HEK293 (cell line): ENCODE results near the gene KANK3.

ENCODE experiments used
- SCRT1 ChIP-seq: fragments of 450-650 bp; formaldehyde crosslinking; IDR thresholded peaks from 2 replicates; pipeline ENCODE4 v1.5.1; 2016; ENCODE audit warnings: missing biosample characterization, missing genetic modification characterization, borderline replicate concordance
- YY1 ChIP-seq: fragments of 450-650 bp; formaldehyde crosslinking; IDR thresholded peaks from 2 replicates; pipeline ENCODE4 v1.5.1; 2018; ENCODE audit warnings: missing biosample characterization, missing genetic modification characterization
- ZNF175 ChIP-seq: fragments of 450-650 bp; formaldehyde crosslinking; IDR thresholded peaks from 2 replicates; pipeline ENCODE4 v1.5.1; 2016; ENCODE audit warnings: missing biosample characterization, missing genetic modification characterization
- ZNF19 ChIP-seq: fragments of 450-650 bp; formaldehyde crosslinking; IDR thresholded peaks from 2 replicates; pipeline ENCODE4; 2016; ENCODE audit warnings: missing biosample characterization, missing genetic modification characterization, low read depth
- ZNF23 ChIP-seq: fragments of 450-650 bp; formaldehyde crosslinking; IDR thresholded peaks from 2 replicates; pipeline ENCODE4 v1.5.1; 2016; ENCODE audit warnings: missing biosample characterization, missing genetic modification characterization, borderline replicate concordance
- ZNF792 ChIP-seq: fragments of 450-650 bp; formaldehyde crosslinking; IDR thresholded peaks from 2 replicates; pipeline ENCODE4 v1.5.1; 2016; ENCODE audit warnings: missing biosample characterization, missing genetic modification characterization
- TF ChIP-seq, protein P1 (sequence below): fragments of 450-650 bp; formaldehyde crosslinking; IDR thresholded peaks from 2 replicates; pipeline ENCODE4 v1.5.1; 2016; ENCODE audit warnings: missing biosample characterization, missing genetic modification characterization
- TF ChIP-seq, protein P2 (sequence below): fragments of 450-650 bp; formaldehyde crosslinking; IDR thresholded peaks from 2 replicates; pipeline ENCODE4 v1.5.1; 2016; ENCODE audit warnings: missing biosample characterization, missing genetic modification characterization
- TF ChIP-seq, protein P3 (sequence below): fragments of 450-650 bp; formaldehyde crosslinking; IDR thresholded peaks from 2 replicates; pipeline ENCODE4 v1.5.1; 2016; ENCODE audit warnings: missing biosample characterization, missing genetic modification characterization
- TF ChIP-seq, protein P4 (sequence below): fragments of 450-650 bp; formaldehyde crosslinking; IDR thresholded peaks from 2 replicates; pipeline ENCODE4 v1.5.1; 2016; ENCODE audit warnings: missing biosample characterization, missing genetic modification characterization

DNA sequence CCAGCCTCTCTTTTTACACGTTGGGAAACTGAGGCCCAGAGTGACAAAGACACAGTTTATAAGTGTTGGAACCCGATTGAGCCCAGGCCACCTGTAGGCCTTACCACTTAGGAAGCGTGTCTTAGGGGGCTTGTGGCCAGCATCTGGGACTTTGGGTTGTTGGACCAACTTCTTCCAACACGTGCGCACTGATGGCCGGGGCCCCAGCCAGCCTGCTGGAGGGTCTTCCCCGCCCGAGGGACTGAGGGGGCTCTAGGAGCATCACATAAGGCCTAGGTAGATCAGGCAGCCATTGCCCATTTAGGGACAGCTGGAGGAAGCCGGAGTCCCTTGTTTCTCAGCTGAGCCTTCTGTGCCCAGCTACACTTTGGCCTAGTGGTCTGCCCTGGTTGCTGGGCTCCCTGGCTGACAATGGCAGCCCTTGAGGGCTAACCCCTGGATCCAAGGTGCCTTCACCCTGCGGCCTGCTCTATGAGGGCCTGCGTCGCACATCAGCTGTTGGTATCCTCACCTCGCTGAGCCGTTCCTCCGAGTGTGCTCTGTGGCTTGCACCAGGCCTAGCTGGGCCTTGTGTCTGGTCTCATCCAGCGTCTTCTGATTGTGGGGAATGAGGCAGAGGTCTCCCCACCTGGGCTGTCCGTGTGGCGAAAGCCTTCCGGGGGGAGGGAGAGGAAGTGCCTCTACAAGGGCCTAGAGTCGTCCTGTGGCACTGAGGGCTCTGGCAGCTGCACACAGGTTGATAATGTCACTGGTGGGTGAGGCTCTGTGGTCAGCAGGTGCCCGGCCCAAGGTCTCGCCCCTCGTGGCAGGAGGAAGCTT, 48.3 kb upstream of the KANK3 start:
- TF ChIP-seq, protein P1, sequence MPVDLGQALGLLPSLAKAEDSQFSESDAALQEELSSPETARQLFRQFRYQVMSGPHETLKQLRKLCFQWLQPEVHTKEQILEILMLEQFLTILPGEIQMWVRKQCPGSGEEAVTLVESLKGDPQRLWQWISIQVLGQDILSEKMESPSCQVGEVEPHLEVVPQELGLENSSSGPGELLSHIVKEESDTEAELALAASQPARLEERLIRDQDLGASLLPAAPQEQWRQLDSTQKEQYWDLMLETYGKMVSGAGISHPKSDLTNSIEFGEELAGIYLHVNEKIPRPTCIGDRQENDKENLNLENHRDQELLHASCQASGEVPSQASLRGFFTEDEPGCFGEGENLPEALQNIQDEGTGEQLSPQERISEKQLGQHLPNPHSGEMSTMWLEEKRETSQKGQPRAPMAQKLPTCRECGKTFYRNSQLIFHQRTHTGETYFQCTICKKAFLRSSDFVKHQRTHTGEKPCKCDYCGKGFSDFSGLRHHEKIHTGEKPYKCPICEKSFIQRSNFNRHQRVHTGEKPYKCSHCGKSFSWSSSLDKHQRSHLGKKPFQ, result no peak
- TF ChIP-seq ZNF23 (tag by site-specific recombination), result no peak
- no peak for TF ChIP-seq ZNF792
- no peak for TF ChIP-seq ZNF19
- TF ChIP-seq, protein P2, sequence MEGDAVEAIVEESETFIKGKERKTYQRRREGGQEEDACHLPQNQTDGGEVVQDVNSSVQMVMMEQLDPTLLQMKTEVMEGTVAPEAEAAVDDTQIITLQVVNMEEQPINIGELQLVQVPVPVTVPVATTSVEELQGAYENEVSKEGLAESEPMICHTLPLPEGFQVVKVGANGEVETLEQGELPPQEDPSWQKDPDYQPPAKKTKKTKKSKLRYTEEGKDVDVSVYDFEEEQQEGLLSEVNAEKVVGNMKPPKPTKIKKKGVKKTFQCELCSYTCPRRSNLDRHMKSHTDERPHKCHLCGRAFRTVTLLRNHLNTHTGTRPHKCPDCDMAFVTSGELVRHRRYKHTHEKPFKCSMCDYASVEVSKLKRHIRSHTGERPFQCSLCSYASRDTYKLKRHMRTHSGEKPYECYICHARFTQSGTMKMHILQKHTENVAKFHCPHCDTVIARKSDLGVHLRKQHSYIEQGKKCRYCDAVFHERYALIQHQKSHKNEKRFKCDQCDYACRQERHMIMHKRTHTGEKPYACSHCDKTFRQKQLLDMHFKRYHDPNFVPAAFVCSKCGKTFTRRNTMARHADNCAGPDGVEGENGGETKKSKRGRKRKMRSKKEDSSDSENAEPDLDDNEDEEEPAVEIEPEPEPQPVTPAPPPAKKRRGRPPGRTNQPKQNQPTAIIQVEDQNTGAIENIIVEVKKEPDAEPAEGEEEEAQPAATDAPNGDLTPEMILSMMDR (tag by site-specific recombination), result no peak
- no peak for TF ChIP-seq YY1
- no peak for TF ChIP-seq SCRT1
- TF ChIP-seq ZNF175 (tag by site-specific recombination), result no peak
- TF ChIP-seq, protein P3, sequence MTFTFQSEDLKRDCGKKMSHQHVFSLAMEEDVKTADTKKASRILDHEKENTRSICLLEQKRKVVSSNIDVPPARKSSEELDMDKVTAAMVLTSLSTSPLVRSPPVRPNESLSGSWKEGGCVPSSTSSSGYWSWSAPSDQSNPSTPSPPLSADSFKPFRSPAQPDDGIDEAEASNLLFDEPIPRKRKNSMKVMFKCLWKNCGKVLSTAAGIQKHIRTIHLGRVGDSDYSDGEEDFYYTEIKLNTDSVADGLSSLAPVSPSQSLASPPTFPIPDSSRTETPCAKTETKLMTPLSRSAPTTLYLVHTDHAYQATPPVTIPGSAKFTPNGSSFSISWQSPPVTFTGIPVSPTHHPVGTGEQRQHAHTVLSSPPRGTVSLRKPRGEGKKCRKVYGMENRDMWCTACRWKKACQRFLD, result no peak
- TF ChIP-seq, protein P4, sequence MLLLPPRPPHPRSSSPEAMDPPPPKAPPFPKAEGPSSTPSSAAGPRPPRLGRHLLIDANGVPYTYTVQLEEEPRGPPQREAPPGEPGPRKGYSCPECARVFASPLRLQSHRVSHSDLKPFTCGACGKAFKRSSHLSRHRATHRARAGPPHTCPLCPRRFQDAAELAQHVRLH (tag by site-specific recombination), result no peak
